PC-3 (cell line): ENCODE measurements around the gene ZC3H14.
A peak's percentile ranks its signal among the peaks of the same experiment; 100 is the strongest.

Source experiments
- CTCF ChIP-seq: fragments of 300-600 bp; sonication (generic); conservative IDR thresholded peaks from 2 replicates; pipeline ENCODE4 v1.5.1; 2017; ENCODE audit warnings: antibody characterized with exemption, low read depth, mild to moderate bottlenecking, low read length
- EZH2 ChIP-seq: fragments of 300-600 bp; sonication (generic); IDR thresholded peaks from one replicate; pipeline ENCODE4 v1.6.1; 2017; ENCODE audit warnings: antibody characterized with exemption, mild to moderate bottlenecking, low read length; ENCODE audit not compliant: unreplicated experiment

GRCh38 chr14:88667555-88668273 is 104.9 kb downstream of the ZC3H14 start:
- peak; percentile 95 for TF ChIP-seq CTCF
- TF ChIP-seq EZH2, result no peak
